K562 (cell line): ENCODE data around the gene MRPS31. TPM values are rescaled to one million over a fixed set of nuclear protein-coding genes. Genes with fewer than 3 reads are reported as not detected.

Experiments
- DEAF1 ChIP-seq: fragments of 450-650 bp; formaldehyde crosslinking; IDR thresholded peaks from 2 replicates; pipeline ENCODE4 v1.4.0; 2020; ENCODE audit warnings: mild to moderate bottlenecking, moderate library complexity
- JUND ChIP-seq, 2 experiments: IDR thresholded peaks; 2 replicates in 1 of 2; 3 replicates in 1 of 2; pipeline ENCODE4 v1.6.1; 2011; ENCODE audit warnings: borderline replicate concordance in 2 of 2, low read depth in 2 of 2, low read length in 2 of 2, improper control_type of control experiment in 1 of 2, missing biosample characterization in 1 of 2, missing genetic modification characterization in 1 of 2, missing genetic modification reagents in 1 of 2
- MBD1 ChIP-seq: fragments of 250-450 bp; sonication (Bioruptor Pico); IDR thresholded peaks from 2 replicates; pipeline ENCODE4 v1.8.0; 2022; ENCODE audit warnings: inconsistent platforms
- SIX5 ChIP-seq, 2 experiments: IDR thresholded peaks; 2 replicates each; pipeline ENCODE4 v1.6.1; 2011; ENCODE audit warnings: low read length in 2 of 2, borderline replicate concordance in 1 of 2, low read depth in 1 of 2, mild to moderate bottlenecking in 1 of 2, moderate library complexity in 1 of 2; ENCODE audit not compliant: insufficient read depth in 1 of 2
- SMARCE1 ChIP-seq: fragments of 450-650 bp; IDR thresholded peaks from 2 replicates; pipeline ENCODE4 v1.7.1; 2016; ENCODE audit warnings: mild to moderate bottlenecking
- TCF7 ChIP-seq: sonication (generic); IDR thresholded peaks from 2 replicates; pipeline ENCODE4 v1.6.1; 2016; ENCODE audit warnings: antibody characterized with exemption, borderline replicate concordance
- ZBTB40 ChIP-seq, 2 experiments: fragments of 450-650 bp in 1 of 2; sonication (generic) in 1 of 2; formaldehyde crosslinking in 1 of 2; IDR thresholded peaks; 2 replicates each; pipeline versions ENCODE4 v1.7.1 to v1.9.0; 2016 to 2022; ENCODE audit warnings: inconsistent platforms in 1 of 2, mild to moderate bottlenecking in 1 of 2, missing genetic modification reagents in 1 of 2
- ZBTB49 ChIP-seq: sonication (generic); formaldehyde crosslinking; IDR thresholded peaks from 2 replicates; pipeline ENCODE4 v1.8.0; 2022; ENCODE audit warnings: missing genetic modification reagents, mild to moderate bottlenecking, borderline replicate concordance
- ZFP36 ChIP-seq: fragments of 150-350 bp; IDR thresholded peaks from 2 replicates; pipeline ENCODE4 v1.6.1; 2018; ENCODE audit warnings: low read length, low read depth; ENCODE audit not compliant: partially characterized antibody
- polyA plus RNA-seq, 8 experiments: library from polyadenylated mRNA; depleted of rRNA in 4 of 8; stranded (reverse) in 5 of 8; unstranded in 3 of 8; fragments of >200 nt; fragmentation: Nextera tagmentation in 2 of 8; fragmentation: Illumina TruSeq in 1 of 8; extraction: Ambion mirVana in 2 of 8; extraction: Trizol in 1 of 8; gene quantifications; 2 replicates each; pipeline versions ENCODE4 v1.2.1 to v1.2.3, GENCODE V29; 2011 to 2014; ENCODE audit warnings: inconsistent platforms in 1 of 8, missing spikeins in 1 of 8
- total RNA-seq, 7 experiments: library from RNA; depleted of rRNA in 6 of 7; stranded (reverse); fragments of >200 nt in 6 of 7; fragmentation: Illumina TruSeq in 2 of 7; extraction: Trizol in 2 of 7; gene quantifications; 2 replicates each; pipeline versions ENCODE4 v1.2.1 to v1.2.3, GENCODE V29; 2011 to 2021; ENCODE audit warnings: low replicate concordance in 1 of 7
- TF ChIP-seq, protein P1 (sequence below): fragments of 250-450 bp; sonication (Bioruptor Pico); IDR thresholded peaks from 2 replicates; pipeline ENCODE4 v1.8.0; 2021; ENCODE audit warnings: moderate library complexity, mild to moderate bottlenecking, inconsistent platforms

Gene MRPS31
- total and polyA plus RNA-seq, 9 of the 15 experiments (the other 6 are each of a cell fraction or from before 2014, with no cell fraction given): 20.3 to 57.8 (median 37.1) TPM

- TF ChIP-seq ZBTB40 (IDR thresholded peaks at IDR 0.05): peak; percentile 52; the same call in 1 of the 2 replicates
- no peak for TF ChIP-seq ZBTB40 (CRISPR knock-in tag; IDR thresholded peaks at IDR 0.05)
- TF ChIP-seq TCF7: no peak
- TF ChIP-seq ZBTB49 (CRISPR knock-in tag): no peak
- TF ChIP-seq DEAF1 (CRISPR knock-in tag): no peak
- TF ChIP-seq, protein P1, sequence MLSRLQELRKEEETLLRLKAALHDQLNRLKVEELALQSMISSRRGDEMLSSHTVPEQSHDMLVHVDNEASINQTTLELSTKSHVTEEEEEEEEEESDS (CRISPR knock-in tag): no peak
- TF ChIP-seq SIX5 (IDR thresholded peaks at IDR 0.05; ENCODE audit: borderline replicate concordance in 1 of 2, insufficient read depth in 1 of 2, low read depth in 1 of 2, low read length in 2 of 2): no peak
- TF ChIP-seq JUND (IDR thresholded peaks at IDR 0.05; ENCODE audit: borderline replicate concordance, low read depth, low read length): peak; percentile 73
- peak; percentile 56; the same call in 2 of the 3 replicates for TF ChIP-seq JUND (tag; IDR thresholded peaks at IDR 0.05; ENCODE audit: borderline replicate concordance, low read depth, low read length)
- TF ChIP-seq MBD1 (CRISPR knock-in tag): no peak
- peak; percentile 20; the same call in 1 of the 2 replicates for TF ChIP-seq SMARCE1
- no peak for TF ChIP-seq ZFP36
Observed at GRCh38 chr13:40776681-40777165, 5.7 kb upstream of the MRPS31 start (continued).
